Endothelial cell of umbilical vein (primary cell): ENCODE data around the gene ERBB4.

Source experiments
- CTCF ChIP-seq, 2 donors: IDR thresholded peaks; 1 replicate in 1 of 2; 2 replicates in 1 of 2; pipeline ENCODE4 v1.5.1; 2011; ENCODE audit warnings: low read length in 2 of 2, mild to moderate bottlenecking in 2 of 2, moderate library complexity in 2 of 2, control low read depth in 1 of 2, inconsistent platforms in 1 of 2, low read depth in 1 of 2; ENCODE audit not compliant: insufficient read depth in 1 of 2; ENCODE audit errors: extremely low read depth in 1 of 2
- EZH2 ChIP-seq: IDR thresholded peaks from 2 replicates; pipeline ENCODE4 v1.6.1; 2012; ENCODE audit warnings: borderline replicate concordance, low read depth, mild to moderate bottlenecking, moderate library complexity, low read length, inconsistent platforms; ENCODE audit not compliant: severe bottlenecking
- FOS ChIP-seq: IDR thresholded peaks from 2 replicates; pipeline ENCODE4 v1.6.1; 2011; ENCODE audit warnings: mild to moderate bottlenecking, low read length, moderate library complexity, borderline replicate concordance; ENCODE audit not compliant: insufficient read depth
- GATA2 ChIP-seq: IDR thresholded peaks from 2 replicates; pipeline ENCODE4 v1.7.0; 2011; ENCODE audit warnings: low read depth, mild to moderate bottlenecking, moderate library complexity, mixed read lengths, low read length; ENCODE audit not compliant: insufficient read length, insufficient read depth
- JUN ChIP-seq: IDR thresholded peaks from 2 replicates; pipeline ENCODE4 v1.6.1; 2011; ENCODE audit warnings: borderline replicate concordance, low read depth; ENCODE audit not compliant: insufficient read length, insufficient read depth
- MAX ChIP-seq: IDR thresholded peaks from 2 replicates; pipeline ENCODE4 v1.6.1; 2011; ENCODE audit not compliant: insufficient read depth, insufficient read length
- POLR2A ChIP-seq: IDR thresholded peaks from 2 replicates; pipeline ENCODE4 v1.6.1; 2012; ENCODE audit warnings: low read depth, mild to moderate bottlenecking, control low read depth, low read length
- POLR2AphosphoS5 ChIP-seq: IDR thresholded peaks from 2 replicates; pipeline ENCODE4 v1.6.1; 2012; ENCODE audit warnings: low read depth, mild to moderate bottlenecking, control low read depth, low read length, moderate library complexity; ENCODE audit not compliant: insufficient read depth

- TF ChIP-seq CTCF (IDR thresholded peaks at IDR 0.05; ENCODE audit: extremely low read depth in 1 of 2, insufficient read depth in 1 of 2, low read depth in 1 of 2, low read length in 2 of 2) (no peak), EZH2 (no peak), POLR2A (no peak), POLR2AphosphoS5 (no peak), FOS (no peak), MAX (no peak), GATA2 (no peak), JUN (no peak)
Measured at GRCh38 chr2:211688196-211688595, 850.4 kb downstream of the ERBB4 start.
